Transverse colon (tissue), 4 donors: ENCODE results near the gene DYNC1I1.

ENCODE experiments used
- POLR2AphosphoS5 ChIP-seq, 3 donors: sonication (generic); formaldehyde crosslinking; IDR thresholded peaks; one replicate each; pipeline ENCODE4 v1.6.1; 2016; ENCODE audit warnings: antibody characterized with exemption in 3 of 3
- TF ChIP-seq, protein P1 (sequence below), 5 experiments: fragments of 200-600 bp in 3 of 5; fragments of 450-650 bp in 2 of 5; sonication (generic) in 3 of 5; IDR thresholded peaks; 1 replicate in 2 of 5; 2 replicates in 3 of 5; pipeline ENCODE4 v1.5.1; 2016 to 2017; ENCODE audit warnings: antibody characterized with exemption in 5 of 5, inconsistent platforms in 3 of 5, mild to moderate bottlenecking in 2 of 5, moderate library complexity in 1 of 5

DNA sequence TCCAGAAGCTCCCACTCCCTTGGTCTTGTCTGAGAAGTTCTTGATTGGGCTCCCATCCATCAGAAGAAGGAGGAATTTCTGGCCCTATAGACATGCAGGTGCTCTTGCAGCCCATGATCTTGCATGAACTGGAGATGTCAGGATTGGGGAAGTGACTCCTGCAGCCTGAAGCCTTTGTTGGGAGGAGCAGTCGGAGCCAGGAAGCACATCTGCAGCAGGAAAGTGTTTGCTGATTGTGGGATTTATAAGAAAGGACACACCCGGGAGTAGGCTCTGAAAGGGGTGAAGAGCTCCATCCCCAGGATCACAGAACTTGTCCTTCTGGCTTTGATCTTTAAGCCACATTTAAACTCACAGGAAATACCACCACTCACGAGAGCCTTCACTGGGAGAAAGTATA, 185.2 kb downstream of the DYNC1I1 start:
- TF ChIP-seq, protein P1, sequence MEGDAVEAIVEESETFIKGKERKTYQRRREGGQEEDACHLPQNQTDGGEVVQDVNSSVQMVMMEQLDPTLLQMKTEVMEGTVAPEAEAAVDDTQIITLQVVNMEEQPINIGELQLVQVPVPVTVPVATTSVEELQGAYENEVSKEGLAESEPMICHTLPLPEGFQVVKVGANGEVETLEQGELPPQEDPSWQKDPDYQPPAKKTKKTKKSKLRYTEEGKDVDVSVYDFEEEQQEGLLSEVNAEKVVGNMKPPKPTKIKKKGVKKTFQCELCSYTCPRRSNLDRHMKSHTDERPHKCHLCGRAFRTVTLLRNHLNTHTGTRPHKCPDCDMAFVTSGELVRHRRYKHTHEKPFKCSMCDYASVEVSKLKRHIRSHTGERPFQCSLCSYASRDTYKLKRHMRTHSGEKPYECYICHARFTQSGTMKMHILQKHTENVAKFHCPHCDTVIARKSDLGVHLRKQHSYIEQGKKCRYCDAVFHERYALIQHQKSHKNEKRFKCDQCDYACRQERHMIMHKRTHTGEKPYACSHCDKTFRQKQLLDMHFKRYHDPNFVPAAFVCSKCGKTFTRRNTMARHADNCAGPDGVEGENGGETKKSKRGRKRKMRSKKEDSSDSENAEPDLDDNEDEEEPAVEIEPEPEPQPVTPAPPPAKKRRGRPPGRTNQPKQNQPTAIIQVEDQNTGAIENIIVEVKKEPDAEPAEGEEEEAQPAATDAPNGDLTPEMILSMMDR (IDR thresholded peaks at IDR 0.05): no peak
- TF ChIP-seq POLR2AphosphoS5 (IDR thresholded peaks at IDR 0.05): no peak
